Measurements from ENCODE around the gene LEAP2. TPM values are rescaled to one million over a fixed set of nuclear protein-coding genes. Genes with fewer than 3 reads are reported as not detected.

LEAP2 gene
- polyA plus RNA-seq, 3 donors, result 0.68 to 1.1 (median 0.70) TPM

DNA sequence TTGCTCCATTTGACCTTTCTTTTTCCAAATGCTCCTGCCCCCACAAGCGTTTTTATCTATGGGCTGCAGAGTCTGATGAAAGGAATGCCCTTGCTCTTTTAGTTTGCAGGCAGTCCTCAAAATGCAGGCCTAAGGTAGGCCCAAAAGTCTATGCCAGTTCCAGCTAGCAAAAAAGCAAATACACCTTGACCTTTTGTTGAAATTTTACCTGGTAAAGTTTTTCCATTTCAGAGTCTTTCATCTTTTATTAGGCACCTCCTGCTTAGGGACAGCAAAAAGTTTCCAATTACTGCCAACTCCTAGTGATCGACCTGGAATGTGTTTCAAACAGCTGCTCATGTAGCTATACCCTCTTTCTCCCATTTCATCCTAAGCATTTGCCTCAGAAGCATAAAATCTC, 2.7 kb upstream of the LEAP2 start:
- H3K27ac ChIP-seq (ENCODE audit: low read depth, low read length), result no peak overlapping the region
- WGBS, 3 donors, result 59 to 77% (median 68%) methylated on average over 2 of the region's 2 CpGs

DNA sequence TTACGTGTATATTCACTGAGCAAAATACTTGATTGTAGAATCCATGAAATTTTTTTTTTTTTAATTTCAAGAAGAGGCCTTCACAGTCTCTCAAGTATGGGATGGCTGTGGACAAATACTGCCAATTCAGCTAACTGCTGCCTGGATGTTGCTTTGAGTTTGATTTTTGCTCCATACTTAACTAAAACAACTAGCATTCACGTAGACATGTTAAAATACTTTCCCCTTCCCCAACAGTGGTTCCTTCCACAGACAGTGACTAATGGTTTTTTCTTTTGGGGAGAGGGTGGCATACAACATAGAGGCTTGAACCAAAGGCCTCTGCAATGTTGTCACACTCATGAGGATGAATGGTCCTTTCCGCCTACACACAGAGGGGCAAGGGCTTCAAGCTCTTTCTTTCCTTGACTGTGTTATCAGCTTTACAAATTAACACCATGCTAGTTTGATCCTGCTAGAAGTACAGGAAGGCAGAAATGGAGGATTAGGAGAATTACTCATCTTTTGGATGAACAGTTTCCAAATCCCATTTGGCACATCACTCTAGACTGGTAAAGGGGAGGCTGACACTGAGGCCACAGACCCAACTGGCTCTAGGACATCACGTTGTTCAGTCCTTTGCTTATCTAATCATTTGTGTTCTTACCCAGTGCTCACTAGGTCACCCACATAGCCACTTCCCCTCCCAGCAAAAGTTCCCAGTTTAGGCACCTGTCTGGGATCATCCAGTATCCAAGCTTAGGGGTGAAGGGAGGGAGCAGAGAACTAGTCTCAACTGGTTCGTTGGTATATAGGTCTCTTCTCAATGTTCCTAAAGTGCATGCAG, 1.8 kb upstream of the LEAP2 start:
- WGBS, 3 donors, result 78 to 84% (median 81%) methylated on average over 5 of the region's 5 CpGs
- H3K27ac ChIP-seq (ENCODE audit: low read depth, low read length), result no peak overlapping the region

DNA sequence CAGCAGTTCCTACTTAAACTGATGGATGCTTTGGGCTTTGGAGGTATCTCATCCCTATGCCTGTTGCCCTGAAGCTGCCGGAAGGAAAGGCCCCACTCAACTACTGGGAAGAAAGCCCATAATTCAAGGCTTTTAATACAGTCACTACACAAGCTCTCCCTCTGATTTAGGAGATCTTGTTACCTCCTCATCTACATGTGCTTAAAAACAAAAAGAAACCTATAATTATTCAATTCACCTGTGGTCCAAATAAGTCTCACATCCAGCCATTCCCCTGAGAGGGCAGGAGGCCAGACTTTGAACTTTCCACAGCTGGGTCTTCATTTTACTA, 715 bp upstream of the LEAP2 start:
- 88 to 95% (median 92%) methylated on average over 1 of the region's 1 CpG for WGBS, 3 donors
- no peak overlapping the region for H3K27ac ChIP-seq (ENCODE audit: low read depth, low read length)

DNA sequence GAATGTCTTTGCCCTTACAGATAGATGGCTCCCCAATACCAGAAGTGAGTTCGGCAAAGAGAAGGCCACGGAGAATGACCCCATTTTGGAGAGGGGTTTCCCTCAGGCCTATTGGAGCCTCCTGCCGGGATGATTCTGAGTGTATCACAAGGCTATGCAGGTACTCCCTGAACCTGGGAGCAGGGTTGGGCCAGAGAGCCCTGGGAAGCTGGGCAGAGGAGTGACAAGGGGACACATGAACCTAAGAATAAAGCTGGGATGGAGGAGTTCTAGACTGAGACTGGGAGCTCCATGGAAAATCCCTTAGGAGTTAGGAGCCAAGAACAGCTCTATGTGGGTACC, 433 bp downstream of the LEAP2 start:
- 94 to 95% (median 94%) methylated on average over 3 of the region's 3 CpGs for WGBS, 3 donors
- H3K27ac ChIP-seq (ENCODE audit: low read depth, low read length), result no peak overlapping the region

DNA sequence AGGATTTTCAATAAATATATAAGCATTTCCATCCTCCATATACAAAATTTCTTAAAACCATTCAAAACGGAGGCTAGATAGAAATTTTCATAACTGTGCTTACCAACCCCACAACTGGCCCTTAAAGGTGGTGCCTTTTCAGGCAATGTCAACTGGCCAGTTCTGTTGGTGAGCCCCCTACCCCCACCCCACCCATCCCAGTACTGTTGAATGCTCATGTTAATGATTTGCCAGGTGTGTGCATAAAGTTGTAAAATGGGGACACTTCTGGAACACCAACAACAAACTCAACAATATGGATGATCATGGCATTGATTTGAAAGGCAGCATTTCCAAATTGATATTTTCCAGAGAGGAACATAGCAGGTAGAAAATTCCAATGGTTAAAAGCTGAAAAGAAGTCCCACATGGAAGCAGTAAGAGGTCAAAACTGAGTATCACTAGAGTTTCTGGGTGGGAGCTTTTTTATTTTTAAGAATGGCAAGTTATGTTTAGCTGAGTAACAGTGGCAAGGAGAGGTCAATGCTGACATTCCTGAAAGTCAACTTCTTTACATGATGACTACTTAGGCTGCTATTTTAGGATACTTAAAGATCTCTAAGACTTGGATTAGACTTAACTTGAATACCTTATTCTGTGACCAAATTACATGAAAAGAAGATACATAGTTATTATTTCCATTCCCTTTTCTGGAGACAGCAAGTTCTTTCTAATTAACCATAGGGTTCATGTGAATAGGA, 2.7 kb downstream of the LEAP2 start:
- 82 to 90% (median 86%) methylated on average over 1 of the region's 1 CpG for WGBS, 3 donors
- H3K27ac ChIP-seq (ENCODE audit: low read depth, low read length), result no peak overlapping the region

DNA sequence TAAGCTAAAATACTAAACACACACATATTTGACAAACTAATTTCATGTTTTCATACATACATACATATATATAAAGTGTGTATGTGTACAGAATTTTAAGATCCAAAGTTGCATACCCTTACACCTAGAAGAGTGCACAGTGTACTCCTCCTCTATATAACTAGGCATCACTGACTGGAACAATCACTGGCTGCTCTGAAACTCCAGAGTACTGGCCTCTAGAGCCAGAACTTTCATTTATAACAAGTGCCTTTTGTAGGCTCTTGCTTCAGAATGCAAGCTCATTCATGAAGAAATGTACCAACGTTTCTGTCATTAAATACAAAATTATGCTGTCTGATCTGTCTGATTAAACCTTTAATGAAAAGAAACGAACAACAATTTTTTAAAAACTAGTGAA, 4.0 kb downstream of the LEAP2 start:
- WGBS, 3 donors, result 57 to 87% (median 78%) methylated on average over 2 of the region's 2 CpGs
- H3K27ac ChIP-seq (ENCODE audit: low read depth, low read length), result no peak overlapping the region

DNA sequence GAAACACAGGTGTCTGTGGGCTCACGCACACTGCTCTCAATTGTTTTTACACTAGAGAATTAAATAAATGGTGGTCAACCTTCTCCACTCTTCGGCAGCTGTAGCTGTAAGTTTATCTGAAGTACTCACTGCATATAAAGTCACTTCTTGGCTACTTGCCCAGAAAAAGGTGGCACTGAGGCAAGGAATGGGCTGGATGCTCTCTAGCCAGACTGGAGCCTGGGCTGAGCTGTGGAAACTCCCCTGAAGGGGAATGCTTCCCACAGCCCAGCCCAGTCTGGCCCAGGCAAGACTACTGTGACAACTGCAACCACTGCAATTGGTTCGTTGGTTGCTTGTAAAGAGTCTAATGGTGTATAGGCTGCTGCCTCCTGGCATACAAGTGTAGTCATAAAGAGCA, 4.5 kb downstream of the LEAP2 start:
- no peak overlapping the region for H3K27ac ChIP-seq (ENCODE audit: low read depth, low read length)
- WGBS, 3 donors, result 69 to 84% (median 71%) methylated on average over 3 of the region's 3 CpGs

DNA sequence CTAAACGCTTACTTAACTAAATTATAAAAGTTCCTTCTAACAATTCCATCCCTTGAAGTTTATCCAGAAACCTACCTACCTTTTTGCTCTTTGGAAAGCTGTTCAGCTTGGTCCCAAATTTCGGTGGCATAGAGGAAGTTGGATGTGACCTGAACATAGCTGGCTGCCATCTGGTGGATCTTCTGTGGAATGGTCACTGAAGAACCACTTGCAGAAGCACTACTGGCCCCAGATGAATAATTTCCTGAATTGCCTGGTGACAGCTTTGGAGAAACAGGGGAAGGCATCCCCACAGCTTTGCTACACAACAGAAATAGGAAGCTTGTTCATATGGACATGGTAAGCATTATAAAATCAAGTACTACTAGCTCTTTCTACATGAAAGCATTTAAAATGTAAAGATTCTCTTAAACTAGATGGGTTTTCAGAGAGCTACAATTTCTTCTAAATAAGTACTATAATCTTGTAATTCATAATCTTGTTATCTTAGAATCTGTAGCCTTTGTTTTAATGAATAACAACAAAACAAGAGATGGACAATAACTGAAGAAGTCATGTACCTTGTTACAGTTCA, 9.9 kb downstream of the LEAP2 start:
- no peak overlapping the region for H3K27ac ChIP-seq (ENCODE audit: low read depth, low read length)
- WGBS, 3 donors, result 27 to 36% (median 33%) methylated on average over 2 of the region's 2 CpGs

DNA sequence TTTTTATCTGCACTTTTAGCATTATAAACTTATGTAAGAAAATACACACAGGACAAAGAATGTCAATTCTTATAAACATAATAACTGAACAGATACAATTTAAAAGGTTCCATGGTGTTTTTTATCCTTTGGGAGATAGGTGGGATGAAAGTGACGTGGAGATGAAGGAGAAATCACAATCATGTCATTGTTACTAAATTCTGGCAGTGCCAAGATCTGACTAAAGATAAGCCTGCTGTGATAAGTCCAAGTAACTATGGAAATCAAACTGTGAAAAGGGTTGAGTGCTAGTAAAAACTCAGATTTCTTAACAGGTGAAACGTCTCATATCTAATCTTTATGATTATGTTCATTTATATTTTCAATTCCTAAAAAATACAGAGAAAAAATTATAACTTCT, 11.1 kb downstream of the LEAP2 start:
- H3K27ac ChIP-seq (ENCODE audit: low read depth, low read length), result no peak overlapping the region
- WGBS, 3 donors, result 45 to 89% (median 83%) methylated on average over 2 of the region's 2 CpGs

DNA sequence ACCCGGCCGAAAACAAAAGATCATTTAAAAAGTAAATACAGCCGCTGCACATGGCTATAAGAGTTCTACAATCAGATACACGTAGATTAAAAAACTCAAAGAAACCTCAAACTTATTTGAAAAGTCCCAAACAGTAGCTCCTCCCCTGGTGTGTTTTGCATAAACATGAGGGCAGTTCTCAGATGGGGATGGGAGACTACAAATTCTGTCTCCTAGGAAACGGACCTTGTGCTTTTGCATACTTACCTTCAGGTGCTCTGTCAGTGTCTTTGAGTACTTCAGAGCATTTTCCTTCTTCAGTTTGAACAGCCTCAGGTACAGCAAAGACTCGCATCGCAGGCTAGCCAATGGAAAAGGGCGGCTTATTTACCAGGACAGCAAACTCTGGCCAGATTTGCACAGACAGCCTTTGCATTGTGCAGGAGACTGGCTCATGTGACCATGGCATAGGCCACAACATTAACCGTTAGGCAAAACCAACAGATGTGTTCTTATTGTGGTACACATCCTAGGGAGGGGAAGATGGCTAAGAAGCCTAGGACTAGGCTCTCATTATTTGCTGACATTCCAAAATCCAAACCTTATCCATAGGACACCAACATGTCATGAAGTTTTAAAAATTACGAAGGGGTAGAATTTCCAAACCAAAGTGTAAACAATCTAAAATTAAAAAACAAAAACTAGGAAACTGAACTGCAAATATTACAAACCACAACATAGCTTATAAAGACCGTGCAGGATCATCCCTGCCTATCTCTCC, 12.8 kb downstream of the LEAP2 start:
- 90 to 91% (median 91%) methylated on average over 11 of the region's 11 CpGs for WGBS, 3 donors
- H3K27ac ChIP-seq (ENCODE audit: low read depth, low read length), result no peak overlapping the region

DNA sequence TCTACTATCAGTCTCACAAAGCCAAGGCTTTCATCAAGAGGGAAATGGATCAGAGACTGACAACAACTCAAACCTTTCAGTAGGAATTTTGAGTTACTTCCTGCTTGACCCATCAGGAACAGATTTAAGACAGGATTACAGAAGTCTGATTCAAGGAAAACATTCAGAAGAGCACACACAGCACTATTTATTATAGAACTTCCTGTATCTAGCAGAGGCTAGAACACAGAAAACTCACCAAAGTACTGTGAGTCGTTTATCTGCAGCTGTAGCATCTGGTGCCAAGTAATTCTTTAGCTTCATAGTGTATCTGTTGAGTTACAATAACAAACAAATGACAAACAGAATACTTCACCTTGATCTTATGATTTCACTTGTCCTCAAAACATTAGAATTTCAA, 13.8 kb downstream of the LEAP2 start:
- no peak overlapping the region for H3K27ac ChIP-seq (ENCODE audit: low read depth, low read length)
- WGBS, 3 donors, result 50 to 62% (median 55%) methylated on average over 1 of the region's 1 CpG

DNA sequence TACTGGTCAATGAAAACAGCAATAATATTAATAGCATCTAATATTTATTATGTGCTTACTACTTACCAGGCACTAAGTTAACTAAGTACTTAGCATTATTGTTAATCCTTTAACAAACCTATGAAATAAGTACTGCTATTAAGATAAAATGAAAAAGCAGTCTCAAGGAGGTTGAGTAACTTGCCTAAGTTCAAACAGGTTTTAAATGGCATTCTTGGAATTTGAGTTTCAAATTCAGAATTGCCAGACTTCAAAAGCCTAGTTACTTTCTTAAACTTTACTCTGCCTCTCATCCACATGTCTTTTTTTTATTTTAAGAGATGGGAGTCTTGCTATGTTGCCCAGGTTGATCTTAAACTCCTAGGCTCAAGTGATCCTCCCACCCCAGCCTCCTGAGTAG, 16.0 kb downstream of the LEAP2 start:
- no peak overlapping the region for H3K27ac ChIP-seq (ENCODE audit: low read depth, low read length)

DNA sequence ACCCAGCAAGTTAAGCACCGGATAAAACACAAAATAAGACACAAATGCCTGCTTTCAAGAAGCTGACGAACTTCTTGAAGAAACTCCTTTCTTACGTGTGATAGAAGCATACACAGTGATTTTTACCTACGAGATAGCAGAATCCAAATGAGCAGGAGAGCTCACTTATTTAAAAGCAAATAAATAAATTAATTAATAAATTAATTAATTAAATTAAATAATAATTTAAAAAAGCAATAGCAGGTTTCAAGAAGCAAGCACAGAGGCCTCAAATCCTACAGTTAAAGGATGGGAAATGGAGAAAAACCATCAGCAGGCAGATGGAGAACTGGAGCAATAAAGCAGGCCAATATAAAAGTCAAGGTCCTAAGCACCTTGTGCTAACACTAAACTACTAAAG, 17.3 kb downstream of the LEAP2 start:
- WGBS, 3 donors, result 93 to 97% (median 95%) methylated on average over 4 of the region's 4 CpGs

DNA sequence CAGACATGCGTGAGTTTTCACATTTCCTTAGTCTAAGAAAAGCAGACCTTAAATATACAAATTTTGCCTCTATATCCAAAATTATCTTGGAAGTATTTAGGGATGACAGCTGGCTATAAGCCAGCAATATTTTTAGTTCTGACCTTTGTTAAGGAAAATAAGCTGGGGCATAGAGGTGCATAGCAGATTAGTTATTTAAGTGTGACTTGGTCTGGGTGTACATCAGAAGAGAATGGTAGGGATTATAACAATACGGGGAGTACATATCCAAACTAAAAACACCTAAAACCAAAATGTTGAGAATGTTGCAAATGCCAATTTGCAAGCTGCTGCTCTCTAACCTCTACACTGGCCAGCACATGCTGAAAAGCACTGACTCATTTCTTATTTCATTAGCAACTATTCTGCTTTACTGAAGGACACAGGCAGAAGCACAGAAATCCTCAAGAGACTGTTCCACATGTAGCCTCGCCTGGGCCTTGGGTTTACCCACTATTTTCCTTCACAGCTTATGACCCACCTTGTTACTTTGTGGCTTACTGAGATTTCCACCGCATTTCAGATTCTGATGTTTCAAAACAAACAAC, 22.3 kb downstream of the LEAP2 start:
- WGBS, 3 donors, result 89 to 91% (median 90%) methylated on average over 4 of the region's 4 CpGs
- no peak overlapping the region for H3K27ac ChIP-seq (ENCODE audit: low read depth, low read length)

More for the DNA sequence above, 17.3 kb downstream of the LEAP2 start:
- no peak overlapping the region for H3K27ac ChIP-seq (ENCODE audit: low read depth, low read length)

DNA sequence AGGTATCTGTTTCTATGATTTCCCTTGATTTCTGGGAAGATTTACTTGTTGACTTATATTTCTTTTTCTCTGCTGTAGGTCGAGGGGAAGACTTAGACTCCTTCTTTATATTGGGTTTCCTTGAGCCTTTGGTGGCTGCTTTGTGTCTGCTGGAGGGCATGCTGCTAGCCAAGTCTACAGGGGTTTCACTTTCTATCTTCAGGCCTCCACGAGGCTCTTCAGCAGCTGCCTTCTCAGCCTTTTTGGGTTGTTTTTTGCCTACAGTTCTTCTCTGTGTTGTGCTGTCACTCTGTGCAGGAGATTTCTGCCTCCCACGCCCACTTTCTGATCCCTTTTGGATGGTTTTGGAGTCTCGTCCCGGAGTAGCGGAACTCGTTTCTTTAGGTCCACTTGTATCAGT, 23.2 kb downstream of the LEAP2 start:
- no peak overlapping the region for H3K27ac ChIP-seq (ENCODE audit: low read depth, low read length)
- 82 to 92% (median 91%) methylated on average over 7 of the region's 7 CpGs for WGBS, 3 donors

DNA sequence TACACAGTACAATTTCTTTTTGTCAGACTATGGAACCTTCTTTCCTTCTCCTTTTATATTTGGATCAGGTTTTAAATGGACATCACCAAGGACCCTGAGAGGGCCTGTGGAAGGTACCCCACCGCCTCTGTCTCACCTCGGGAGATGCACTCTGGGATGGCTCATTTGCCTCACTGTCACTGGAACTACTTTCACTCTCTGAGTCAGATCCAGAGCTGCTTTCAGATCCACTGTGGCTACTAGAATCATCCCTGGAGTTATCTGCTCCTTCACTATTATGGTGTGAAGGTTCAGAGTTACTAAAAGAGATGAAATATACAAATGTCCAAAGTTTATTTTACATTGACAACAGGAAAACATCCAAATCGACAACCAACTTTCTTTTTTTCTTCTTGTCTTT, 24.6 kb downstream of the LEAP2 start:
- H3K27ac ChIP-seq (ENCODE audit: low read depth, low read length), result no peak overlapping the region
- WGBS, 3 donors, result 68 to 77% (median 76%) methylated on average over 3 of the region's 3 CpGs

DNA sequence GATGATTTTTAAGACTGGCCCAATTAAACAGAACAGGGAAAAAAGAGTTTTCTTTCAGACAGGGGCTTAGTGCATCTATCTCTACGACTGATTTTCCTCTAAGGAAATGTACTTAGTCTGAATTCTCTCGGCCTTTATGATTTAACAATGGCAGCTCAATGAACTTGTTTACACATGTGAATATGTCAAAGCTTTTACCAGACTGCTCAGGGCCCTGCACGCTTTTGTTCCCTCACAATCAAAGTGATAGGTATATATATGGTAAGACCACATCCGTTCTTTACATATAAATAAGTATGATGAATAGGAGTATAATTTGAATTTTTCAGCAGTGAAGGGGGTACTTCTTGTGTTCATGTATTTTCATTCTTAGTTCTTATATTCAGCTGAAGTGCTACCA, 27.6 kb downstream of the LEAP2 start:
- 81 to 92% (median 86%) methylated on average over 4 of the region's 4 CpGs for WGBS, 3 donors
- no peak overlapping the region for H3K27ac ChIP-seq (ENCODE audit: low read depth, low read length)

DNA sequence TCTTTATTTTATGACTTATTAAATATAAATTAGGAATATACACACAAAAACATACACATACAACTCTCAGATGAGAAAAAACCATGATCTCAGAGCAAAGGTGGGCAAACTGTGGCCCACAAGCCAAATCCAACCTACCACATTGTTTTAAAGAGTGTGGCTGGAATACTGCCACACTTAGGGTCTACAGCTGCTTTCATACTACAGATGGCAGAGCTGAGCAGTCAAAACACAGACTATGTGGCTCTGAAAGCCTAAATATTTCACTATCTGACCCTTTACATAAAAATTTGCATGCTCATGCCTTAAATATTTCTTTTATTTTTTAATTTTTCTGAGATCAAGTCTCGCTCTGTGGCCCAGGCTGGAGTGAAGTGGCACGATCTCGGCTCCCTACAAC, 28.3 kb downstream of the LEAP2 start:
- H3K27ac ChIP-seq (ENCODE audit: low read depth, low read length), result no peak overlapping the region
- 97 to 98% (median 98%) methylated on average over 3 of the region's 3 CpGs for WGBS, 3 donors

DNA sequence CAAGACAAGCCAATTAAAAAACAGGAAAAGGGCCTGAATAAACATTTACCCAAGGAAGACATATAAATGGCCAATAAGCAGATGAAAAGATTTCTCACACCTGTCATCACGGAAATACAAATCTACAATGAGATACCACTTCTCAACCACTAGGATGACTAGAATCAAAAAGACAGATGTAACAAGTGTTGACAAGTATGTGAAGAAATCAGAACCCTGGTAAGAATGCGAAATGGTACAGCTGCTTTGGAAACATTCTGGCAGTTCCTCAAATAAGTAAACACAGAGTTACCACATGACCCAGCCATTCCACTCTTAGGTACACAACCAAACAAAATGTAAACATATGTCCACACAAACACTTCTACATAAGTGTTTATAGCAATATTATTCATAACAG, 32.5 kb downstream of the LEAP2 start:
- 38 to 78% (median 64%) methylated on average over 2 of the region's 2 CpGs for WGBS, 3 donors
- H3K27ac ChIP-seq (ENCODE audit: low read depth, low read length), result no peak overlapping the region
